SU-DHL-6 (cell line): ENCODE results near the gene ZDHHC13.

Experiments
- CTCF ChIP-seq: fragments of 200-600 bp; sonication (generic); IDR thresholded peaks from one replicate; pipeline ENCODE4 v1.5.1; 2017; ENCODE audit warnings: antibody characterized with exemption, mild to moderate bottlenecking, low read length, moderate library complexity; ENCODE audit not compliant: insufficient read depth, poor library complexity, severe bottlenecking
- EZH2phosphoT487 ChIP-seq: fragments of 200-600 bp; sonication (generic), shearing (Covaris generic); conservative IDR thresholded peaks from 2 replicates; pipeline ENCODE4 v1.6.1; 2018; ENCODE audit warnings: mild to moderate bottlenecking, antibody characterized with exemption, low read length, moderate library complexity, mixed read lengths

GRCh38 chr11:19087658-19088057 is 29.3 kb upstream of the ZDHHC13 start:
- no peak for TF ChIP-seq CTCF
- TF ChIP-seq EZH2phosphoT487 = no peak
